HepG2 (cell line): Measurements from ENCODE around the gene LTA. TPM values are rescaled to one million over a fixed set of nuclear protein-coding genes. Genes with fewer than 3 reads are reported as not detected.

Experiments used
- DNMT1 ChIP-seq: sonication (generic); formaldehyde crosslinking; IDR thresholded peaks from 2 replicates; pipeline ENCODE4 v1.5.1; 2020; ENCODE audit warnings: mild to moderate bottlenecking, missing genetic modification reagents
- HNRNPLL ChIP-seq: fragments of 200-400 bp; formaldehyde crosslinking; IDR thresholded peaks from 2 replicates; pipeline ENCODE4 v1.6.1; 2017; ENCODE audit warnings: mild to moderate bottlenecking, low read depth, low read length; ENCODE audit not compliant: poor library complexity, severe bottlenecking
- IKZF5 ChIP-seq: IDR thresholded peaks from 2 replicates; pipeline ENCODE4 v1.6.1; 2018; ENCODE audit warnings: missing genetic modification reagents, mild to moderate bottlenecking, missing compliant biosample characterization
- IRF9 ChIP-seq: sonication (generic); formaldehyde crosslinking; IDR thresholded peaks from 2 replicates; pipeline ENCODE4 v1.8.0; 2022; ENCODE audit warnings: missing genetic modification reagents, mild to moderate bottlenecking, borderline replicate concordance
- IRX3 ChIP-seq: sonication (generic); formaldehyde crosslinking; IDR thresholded peaks from 2 replicates; pipeline ENCODE4 v1.8.1; 2023; ENCODE audit warnings: mild to moderate bottlenecking, low read depth, missing genetic modification reagents, borderline replicate concordance
- POLR2G ChIP-seq: fragments of 200-400 bp; formaldehyde crosslinking; IDR thresholded peaks from 2 replicates; pipeline ENCODE4 v1.6.1; 2018; ENCODE audit warnings: mild to moderate bottlenecking, low read depth, low read length, moderate library complexity
- PPARG ChIP-seq: conservative IDR thresholded peaks from 2 replicates; pipeline ENCODE4 v1.6.1; 2016; ENCODE audit warnings: missing biosample characterization, missing genetic modification reagents
- RCOR2 ChIP-seq: IDR thresholded peaks from 2 replicates; pipeline ENCODE4 v1.6.1; 2016; ENCODE audit warnings: missing biosample characterization, missing genetic modification reagents
- SALL2 ChIP-seq: sonication (generic); formaldehyde crosslinking; IDR thresholded peaks from 2 replicates; pipeline ENCODE4 v1.8.1; 2023; ENCODE audit warnings: mild to moderate bottlenecking, missing genetic modification reagents, inconsistent platforms
- SIX1 ChIP-seq: sonication (generic); formaldehyde crosslinking; IDR thresholded peaks from 2 replicates; pipeline ENCODE4 v1.4.0; 2020; ENCODE audit warnings: missing genetic modification reagents, borderline replicate concordance
- SNAPC2 ChIP-seq: sonication (generic); formaldehyde crosslinking; IDR thresholded peaks from 2 replicates; pipeline ENCODE4 v1.8.1; 2022; ENCODE audit warnings: mild to moderate bottlenecking, missing genetic modification reagents
- SNAPC4 ChIP-seq: sonication (generic); formaldehyde crosslinking; IDR thresholded peaks from 2 replicates; pipeline ENCODE4 v1.4.0; 2020; ENCODE audit warnings: mild to moderate bottlenecking, missing genetic modification reagents
- SNRNP70 ChIP-seq: fragments of 200-400 bp; formaldehyde crosslinking; IDR thresholded peaks from 2 replicates; pipeline ENCODE4 v1.6.1; 2017; ENCODE audit warnings: mild to moderate bottlenecking, low read depth, low read length, moderate library complexity
- SPEN ChIP-seq: sonication (generic); formaldehyde crosslinking; IDR thresholded peaks from 2 replicates; pipeline ENCODE4 v1.5.1; 2020; ENCODE audit warnings: low read depth, mild to moderate bottlenecking, missing genetic modification reagents
- THRA ChIP-seq: sonication (generic); formaldehyde crosslinking; IDR thresholded peaks from 2 replicates; pipeline ENCODE4 v1.4.0; 2020; ENCODE audit warnings: missing genetic modification reagents, borderline replicate concordance
- TOPORS ChIP-seq: sonication (generic); formaldehyde crosslinking; IDR thresholded peaks from 2 replicates; pipeline ENCODE4 v1.8.0; 2023; ENCODE audit warnings: mild to moderate bottlenecking, missing genetic modification reagents
- YEATS2 ChIP-seq: sonication (generic); formaldehyde crosslinking; IDR thresholded peaks from 2 replicates; pipeline ENCODE4 v1.4.0; 2020; ENCODE audit warnings: missing genetic modification reagents, borderline replicate concordance
- ZNF501 ChIP-seq: sonication (generic); formaldehyde crosslinking; IDR thresholded peaks from 2 replicates; pipeline ENCODE4 v1.5.1; 2020; ENCODE audit warnings: mild to moderate bottlenecking, moderate library complexity, missing genetic modification reagents
- ZNF546 ChIP-seq: sonication (generic); formaldehyde crosslinking; conservative IDR thresholded peaks from 2 replicates; pipeline ENCODE4 v1.8.1; 2023; ENCODE audit warnings: mild to moderate bottlenecking, missing genetic modification reagents
- ZNF577 ChIP-seq: sonication (generic); formaldehyde crosslinking; IDR thresholded peaks from 2 replicates; pipeline ENCODE4 v1.4.0; 2020; ENCODE audit warnings: mild to moderate bottlenecking, low read depth, missing genetic modification reagents, borderline replicate concordance
- ZNF605 ChIP-seq: sonication (generic); formaldehyde crosslinking; IDR thresholded peaks from 2 replicates; pipeline ENCODE4 v1.8.0; 2022; ENCODE audit warnings: mild to moderate bottlenecking, missing genetic modification reagents
- polyA plus RNA-seq, 8 experiments: library from polyadenylated mRNA; depleted of rRNA in 3 of 8; stranded (reverse) in 7 of 8; unstranded in 1 of 8; fragments of >200 nt; fragmentation: Illumina TruSeq in 4 of 8; extraction: Trizol in 4 of 8; gene quantifications; 2 replicates each; pipeline versions ENCODE4 v1.2.1 to v1.2.3, GENCODE V29; 2011 to 2016; ENCODE audit warnings: low read depth in 4 of 8, missing spikeins in 1 of 8, mixed read lengths in 1 of 8; ENCODE audit not compliant: insufficient read depth in 1 of 8
- total RNA-seq, 5 experiments: library from RNA; depleted of rRNA; stranded (reverse); fragments of >200 nt; fragmentation: Illumina TruSeq; extraction: Trizol; gene quantifications; 2 replicates each; pipeline ENCODE4 v1.2.3, GENCODE V29; 2016; ENCODE audit warnings: low read depth in 1 of 5

LTA gene
- total and polyA plus RNA-seq, 2 of the 13 experiments (the other 11 are each of a cell fraction or from before 2014, with no cell fraction given) = 0.09 TPM; not detected in 1

GRCh38 chr6:31580807-31581433 is 8.8 kb downstream of the LTA start (continued):
- TF ChIP-seq IKZF5 (CRISPR knock-in tag) (peak; percentile 79), YEATS2 (CRISPR knock-in tag) (peak; percentile 76; the same call in 1 of the 2 replicates), SPEN (peak; percentile 75), ZNF546 (CRISPR knock-in tag) (0 out of 2 replicates have a peak, but pooled peaks have one; percentile 55), DNMT1 (CRISPR knock-in tag) (0 out of 2 replicates have a peak, but pooled peaks have one; percentile 55), IRF9 (peak; percentile 30; the same call in 1 of the 2 replicates), ZNF501 (CRISPR knock-in tag) (peak; percentile 71; the same call in 1 of the 2 replicates), SNAPC4 (peak; percentile 46; the same call in 1 of the 2 replicates), IRX3 (CRISPR knock-in tag) (no peak), RCOR2 (CRISPR knock-in tag) (no peak), TOPORS (0 out of 2 replicates have a peak, but pooled peaks have one; percentile 55), PPARG (CRISPR knock-in tag) (peak; percentile 60; the same call in 1 of the 2 replicates), THRA (CRISPR knock-in tag) (0 out of 2 replicates have a peak, but pooled peaks have one; percentile 60), SNAPC2 (CRISPR knock-in tag) (peak; percentile 90), SNRNP70 (no peak), HNRNPLL (peak; percentile 97), SALL2 (CRISPR knock-in tag) (peak; percentile 81; the same call in 1 of the 2 replicates), ZNF605 (CRISPR knock-in tag) (peak; percentile 64; the same call in 1 of the 2 replicates), SIX1 (CRISPR knock-in tag) (no peak), POLR2G (peak; percentile 36; the same call in 1 of the 2 replicates), ZNF577 (CRISPR knock-in tag) (no peak)
